ENCODE results near the gene HAPLN2. TPM values are rescaled to one million over a fixed set of nuclear protein-coding genes. Genes with fewer than 3 reads are reported as not detected.

Gene HAPLN2
- total and polyA plus RNA-seq, 12 donors = 0.17 to 3.1 (median 1.1) TPM; not detected in 4

GRCh38 chr1:156590326-156591180 lies 28.7 kb upstream of the HAPLN2 start:
- H3K4me3 ChIP-seq = no peak overlapping the region

GRCh38 chr1:156591181-156591431 lies 28.1 kb upstream of the HAPLN2 start:
- peak overlapping the region in 3 of 4 donors; percentile 5 to 88 (median 77) for H3K4me3 ChIP-seq
- peak overlapping the region; percentile 63 to 90 (median 76) for H3K27ac ChIP-seq
- 24 to 28% (median 26%) methylated on average over 6 of the region's 6 CpGs for WGBS, 4 donors
- H3K4me1 ChIP-seq (replicated peaks in 1 of 2) = peaks cover 6 to 13% of the 10 kb centered on the region in 2 donors
- H3K27me3 ChIP-seq = no peaks in the 10 kb centered on the region
- no peaks in the 10 kb centered on the region for H3K9me3 ChIP-seq (replicated peaks in 1 of 3)
- peaks cover 0 to 19% of the 10 kb centered on the region in 2 donors for H3K36me3 ChIP-seq (replicated peaks in 1 of 2)
- DNase-seq = no peak
- TF ChIP-seq, protein P1, sequence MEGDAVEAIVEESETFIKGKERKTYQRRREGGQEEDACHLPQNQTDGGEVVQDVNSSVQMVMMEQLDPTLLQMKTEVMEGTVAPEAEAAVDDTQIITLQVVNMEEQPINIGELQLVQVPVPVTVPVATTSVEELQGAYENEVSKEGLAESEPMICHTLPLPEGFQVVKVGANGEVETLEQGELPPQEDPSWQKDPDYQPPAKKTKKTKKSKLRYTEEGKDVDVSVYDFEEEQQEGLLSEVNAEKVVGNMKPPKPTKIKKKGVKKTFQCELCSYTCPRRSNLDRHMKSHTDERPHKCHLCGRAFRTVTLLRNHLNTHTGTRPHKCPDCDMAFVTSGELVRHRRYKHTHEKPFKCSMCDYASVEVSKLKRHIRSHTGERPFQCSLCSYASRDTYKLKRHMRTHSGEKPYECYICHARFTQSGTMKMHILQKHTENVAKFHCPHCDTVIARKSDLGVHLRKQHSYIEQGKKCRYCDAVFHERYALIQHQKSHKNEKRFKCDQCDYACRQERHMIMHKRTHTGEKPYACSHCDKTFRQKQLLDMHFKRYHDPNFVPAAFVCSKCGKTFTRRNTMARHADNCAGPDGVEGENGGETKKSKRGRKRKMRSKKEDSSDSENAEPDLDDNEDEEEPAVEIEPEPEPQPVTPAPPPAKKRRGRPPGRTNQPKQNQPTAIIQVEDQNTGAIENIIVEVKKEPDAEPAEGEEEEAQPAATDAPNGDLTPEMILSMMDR (IDR thresholded peaks at IDR 0.05) = no peak
- no peak for TF ChIP-seq POLR2A (IDR thresholded peaks at IDR 0.05)
- intact Hi-C loops (cut with DNase I) = no loop called here

More at GRCh38 chr1:156590326-156591180, 28.7 kb upstream of the HAPLN2 start:
- peaks cover 0 to 13% of the 10 kb centered on the region in 2 donors for H3K36me3 ChIP-seq (replicated peaks in 1 of 2)
- no peaks in the 10 kb centered on the region for H3K27me3 ChIP-seq
- WGBS, 4 donors = 83 to 85% (median 84%) methylated on average over 9 to 10 of the region's 10 CpGs
- H3K27ac ChIP-seq = peak overlapping the region in 2 of 5 donors; percentile 81 to 90
- no peaks in the 10 kb centered on the region for H3K9me3 ChIP-seq (replicated peaks in 1 of 3)
- DNase-seq = no peak
- H3K4me1 ChIP-seq (replicated peaks in 1 of 2) = peaks cover 6 to 13% of the 10 kb centered on the region in 2 donors
- no peak for TF ChIP-seq POLR2A (IDR thresholded peaks at IDR 0.05)
- TF ChIP-seq, protein P1 (IDR thresholded peaks at IDR 0.05) = no peak
- intact Hi-C loops (cut with DNase I) = no loop called here

DNA sequence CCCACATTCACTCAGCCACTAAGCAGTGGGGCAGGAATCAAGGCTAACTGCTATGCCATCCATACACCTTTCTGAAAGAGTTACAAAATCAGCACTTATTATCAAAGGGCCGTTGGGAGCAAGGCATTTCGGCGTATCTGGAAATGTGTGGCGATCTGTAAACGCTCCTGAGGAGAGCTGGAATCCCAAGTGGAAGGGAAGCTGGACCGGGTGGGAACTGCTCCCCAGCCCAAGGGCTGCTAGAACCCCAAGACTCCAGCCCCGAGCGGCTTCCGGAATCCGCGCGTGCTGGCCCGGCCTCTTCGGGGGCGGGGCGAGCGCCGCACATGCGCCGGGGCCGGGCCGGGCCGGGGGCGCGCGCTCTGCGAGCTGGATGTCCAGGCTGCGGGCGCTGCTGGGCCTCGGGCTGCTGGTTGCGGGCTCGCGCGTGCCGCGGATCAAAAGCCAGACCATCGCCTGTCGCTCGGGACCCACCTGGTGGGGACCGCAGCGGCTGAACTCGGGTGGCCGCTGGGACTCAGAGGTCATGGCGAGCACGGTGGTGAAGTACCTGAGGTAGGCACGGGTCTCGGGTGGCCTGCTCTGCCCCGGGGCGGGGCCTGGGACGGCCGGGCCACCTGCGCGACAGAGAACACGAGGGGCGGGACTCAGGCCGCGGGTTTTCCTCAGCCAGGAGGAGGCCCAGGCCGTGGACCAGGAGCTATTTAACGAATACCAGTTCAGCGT lies 27.6 kb upstream of the HAPLN2 start, which contains the start of gene NAXE:
TSS of gene NAXE (plus strand) at position 345 of the 726 bp plus-strand sequence. CDS start at position 374, 29 bp downstream.
- H3K9me3 ChIP-seq (replicated peaks in 1 of 3) = no peaks in the 10 kb centered on the region
- TF ChIP-seq, protein P1 (IDR thresholded peaks at IDR 0.05) = no peak
- TF ChIP-seq POLR2A (IDR thresholded peaks at IDR 0.05) = peak in 1 of 2 donors; percentile 62
- intact Hi-C loops (cut with DNase I) = no loop called here
- peaks cover 0 to 22% of the 10 kb centered on the region in 2 donors for H3K36me3 ChIP-seq (replicated peaks in 1 of 2)
- peak; percentile 65 to 77 (median 72) for DNase-seq
- no peaks in the 10 kb centered on the region for H3K27me3 ChIP-seq
- peaks cover 6 to 13% of the 10 kb centered on the region in 2 donors for H3K4me1 ChIP-seq (replicated peaks in 1 of 2)
- H3K27ac ChIP-seq = peak within 1 kb of the TSS; percentile 63 to 90 (median 76)
- WGBS, 4 donors = 0 to 1% (median 0%) methylated on average over 1 to 60 of the region's 60 CpGs
- peak within 1 kb of the TSS; percentile 8 to 88 (median 68) for H3K4me3 ChIP-seq

All from adrenal gland (tissue), 12 donors.